Karpas-422 (cell line): ENCODE data around the gene MLPH. TPM values are rescaled to one million over a fixed set of nuclear protein-coding genes. Genes with fewer than 3 reads are reported as not detected.

ENCODE experiments used
- DNase-seq: peaks from one replicate; pipeline ENCODE4 v3.0.0-alpha.2; 2015
- H2AFZ ChIP-seq: fragments of 200-600 bp; sonication (generic); 2 replicates; pipeline ENCODE4 v1.6.1; 2014; ENCODE audit warnings: antibody characterized with exemption, low read length, mixed read lengths
- H3K27ac ChIP-seq: fragments of 200-600 bp; sonication (generic); 2 replicates; pipeline ENCODE4 v1.5.1; 2014; ENCODE audit warnings: mild to moderate bottlenecking, low read length, moderate library complexity
- H3K27me3 ChIP-seq: fragments of 200-600 bp; sonication (generic); 2 replicates; pipeline ENCODE4 v1.6.1; 2014; ENCODE audit warnings: low read length, mixed read lengths
- H3K36me3 ChIP-seq: fragments of 200-600 bp; sonication (generic); 2 replicates; pipeline ENCODE4 v1.6.1; 2014; ENCODE audit warnings: low read length, mixed read lengths; ENCODE audit not compliant: insufficient read depth
- H3K4me1 ChIP-seq: fragments of 200-600 bp; sonication (generic); 2 replicates; pipeline ENCODE4 v1.6.1; 2014; ENCODE audit warnings: mild to moderate bottlenecking, low read length, mixed read lengths
- H3K4me2 ChIP-seq: fragments of 200-600 bp; sonication (generic); 2 replicates; pipeline ENCODE4 v1.6.1; 2014; ENCODE audit warnings: low read length, low read depth, mild to moderate bottlenecking; ENCODE audit not compliant: poor library complexity, severe bottlenecking
- H3K4me3 ChIP-seq: fragments of 200-600 bp; sonication (generic); 2 replicates; pipeline ENCODE4 v1.5.1; 2014; ENCODE audit warnings: mild to moderate bottlenecking, antibody characterized with exemption, low read length, mixed read lengths
- H3K79me2 ChIP-seq: fragments of 200-600 bp; sonication (generic); 2 replicates; pipeline ENCODE4 v1.6.1; 2014; ENCODE audit warnings: mild to moderate bottlenecking, low read length, mixed read lengths
- H3K9ac ChIP-seq: fragments of 200-600 bp; sonication (generic); 2 replicates; pipeline ENCODE4 v1.6.0; 2014; ENCODE audit warnings: low read length
- H3K9me2 ChIP-seq: fragments of 200-600 bp; sonication (generic), shearing (Covaris generic); replicated peaks from 2 replicates; pipeline ENCODE4 v1.6.0; 2014; ENCODE audit warnings: mild to moderate bottlenecking, low read length, moderate library complexity; ENCODE audit not compliant: insufficient read depth
- H3K9me3 ChIP-seq: fragments of 300-700, 200-600 bp; sonication (generic); 2 replicates; pipeline ENCODE4 v1.6.1; 2014; ENCODE audit warnings: low read length, mixed read lengths
- H4K20me1 ChIP-seq: fragments of 200-600 bp; sonication (generic); 2 replicates; pipeline ENCODE4 v1.6.1; 2014; ENCODE audit warnings: mild to moderate bottlenecking, antibody characterized with exemption, low read length, low read depth; ENCODE audit not compliant: insufficient read depth
- small RNA-seq: library from RNA; depleted of rRNA; stranded (forward); fragments of <200 nt; gene quantifications from one replicate; pipeline ENCODE3, GENCODE V24; 2014
- total RNA-seq: library from RNA; depleted of rRNA; stranded (reverse); fragments of >200 nt; shearing (Covaris generic); gene quantifications from 2 replicates; pipeline ENCODE4 v1.2.3, GENCODE V29; 2014; ENCODE audit warnings: low replicate concordance; rRNA removed

MLPH gene
- total RNA-seq, 1 experiment from 2014 or later, result not detected

DNA sequence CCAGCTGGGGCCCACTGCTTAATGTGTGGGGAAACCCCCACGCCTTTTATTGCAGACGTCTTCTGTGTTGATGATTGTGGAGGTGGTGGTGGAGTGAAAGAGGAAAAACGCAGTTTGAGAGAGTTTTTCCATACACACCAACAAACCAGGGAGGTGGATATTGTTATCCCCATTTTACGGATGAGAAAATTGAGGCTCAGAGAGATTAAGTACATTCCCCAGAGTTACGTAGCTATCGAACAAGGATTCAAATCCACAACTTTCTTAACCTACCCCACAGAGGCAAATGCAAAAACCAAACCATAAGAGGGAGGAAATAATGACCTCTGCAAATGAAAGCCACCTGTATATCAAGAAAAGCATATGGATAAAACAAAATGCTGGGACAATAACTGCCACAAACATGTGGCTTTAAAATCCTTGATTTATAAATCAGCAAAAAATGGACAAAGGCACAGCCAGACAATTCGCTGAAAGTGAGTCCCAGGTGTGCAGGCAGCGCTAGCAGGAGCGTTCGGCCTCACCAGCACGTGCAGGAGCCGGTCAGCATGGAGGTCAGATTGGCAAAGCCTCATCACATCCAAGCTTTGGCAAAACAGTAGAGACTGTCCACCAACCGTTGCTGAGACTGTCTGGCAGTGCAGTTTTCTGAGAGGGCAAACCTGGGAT, 116.1 kb downstream of the MLPH start:
- H2AFZ ChIP-seq, result peak overlapping the region; percentile 20; the same call in 1 of the 2 replicates
- H3K9me3 ChIP-seq, result no peaks in the 10 kb centered on the region
- peak; percentile 20 for DNase-seq
- no peak overlapping the region for H3K27ac ChIP-seq
- peaks cover 12% of the 10 kb centered on the region for H3K4me1 ChIP-seq
- no peaks in the 10 kb centered on the region for H3K27me3 ChIP-seq
- no peak overlapping the region for H3K4me2 ChIP-seq
- no peaks in the 10 kb centered on the region for H4K20me1 ChIP-seq
- no peaks in the 10 kb centered on the region for H3K9me2 ChIP-seq
- H3K4me3 ChIP-seq, result no peak overlapping the region
- no peaks in the 10 kb centered on the region for H3K79me2 ChIP-seq
- no peaks in the 10 kb centered on the region for H3K36me3 ChIP-seq
- no peak overlapping the region for H3K9ac ChIP-seq

DNA sequence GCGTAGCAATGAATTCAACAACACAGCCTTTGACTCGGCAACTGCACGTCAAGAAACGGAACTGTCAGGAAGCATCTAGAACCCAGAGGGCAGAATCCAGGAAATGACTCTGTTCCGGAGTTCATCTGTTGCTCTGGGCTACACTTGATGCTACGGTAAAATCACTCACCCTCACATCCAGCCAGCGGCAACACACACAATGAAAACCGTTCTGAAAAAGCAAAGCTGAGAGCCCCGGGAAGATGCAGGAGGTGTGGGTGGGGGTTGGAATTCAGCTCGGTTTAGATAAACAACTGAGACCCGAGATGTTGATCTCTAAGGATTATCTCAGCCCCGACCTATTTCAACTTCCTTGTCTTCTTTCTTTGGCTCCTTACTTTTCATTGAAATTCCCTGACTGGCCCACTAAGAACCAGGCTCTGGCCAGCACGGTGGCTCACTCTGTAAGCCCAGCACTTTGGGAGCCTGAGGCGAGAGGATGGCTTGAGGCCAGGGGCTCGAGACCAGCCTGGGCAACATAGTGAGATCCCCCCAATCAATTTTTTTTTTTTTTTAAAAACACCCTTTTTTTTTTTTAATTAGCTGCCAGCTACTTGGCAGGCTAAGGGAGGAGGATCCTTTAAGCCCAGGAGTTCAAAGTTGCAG, 116.8 kb downstream of the MLPH start:
- no peak overlapping the region for H3K27ac ChIP-seq
- no peak overlapping the region for H3K4me2 ChIP-seq

GRCh38 chr2:237604391-237604790, 117.3 kb downstream of the MLPH start:
- Histone ChIP-seq H3K4me3 (no peak overlapping the region), H4K20me1 (no peaks in the 10 kb centered on the region), H3K4me2 (no peak overlapping the region), H3K9ac (no peak overlapping the region), H3K9me3 (no peaks in the 10 kb centered on the region), H3K9me2 (no peaks in the 10 kb centered on the region), H3K79me2 (no peaks in the 10 kb centered on the region), H3K4me1 (peaks cover 12% of the 10 kb centered on the region), H3K36me3 (no peaks in the 10 kb centered on the region), H2AFZ (no peak overlapping the region), H3K27ac (no peak overlapping the region), H3K27me3 (no peaks in the 10 kb centered on the region)
- no peak for DNase-seq

More for the DNA sequence above, 116.8 kb downstream of the MLPH start:
- H3K79me2 ChIP-seq, result no peaks in the 10 kb centered on the region
- DNase-seq, result no peak
- H3K4me1 ChIP-seq, result peaks cover 12% of the 10 kb centered on the region
- H3K9me3 ChIP-seq, result no peaks in the 10 kb centered on the region
- H3K9me2 ChIP-seq, result no peaks in the 10 kb centered on the region
- H4K20me1 ChIP-seq, result no peaks in the 10 kb centered on the region
- no peak overlapping the region for H3K9ac ChIP-seq
- no peaks in the 10 kb centered on the region for H3K36me3 ChIP-seq
- H3K4me3 ChIP-seq, result no peak overlapping the region
- no peaks in the 10 kb centered on the region for H3K27me3 ChIP-seq
- H2AFZ ChIP-seq, result peak overlapping the region; percentile 20; the same call in 1 of the 2 replicates

Small RNA genes within 50 kb of the gene (small RNA-seq; reads per million reads assigned to genes)
- gene MIR6811, result not detected
- 0.99 reads per million, percentile 29 among the genes with 10 or more reads in this experiment for gene RNU6-1140P

Other genes starting within 250 kb of the MLPH start
- 0.07 TPM in 1 of 2 replicates, not detected in the other for gene COL6A3, start 73.1 kb upstream of the MLPH start, total RNA-seq
- gene PRLH, start 79.3 kb downstream of the MLPH start, total RNA-seq, result not detected in 2 replicates
- 1.3 and 2.9 TPM in 2 replicates for gene RAB17, start 103.5 kb downstream of the MLPH start, total RNA-seq
- 29.9 and 30.7 TPM in 2 replicates for gene LRRFIP1, start 140.3 kb downstream of the MLPH start, total RNA-seq